GM19397 (cell line): ENCODE measurements around the gene MAPK8IP3.
"Not testable (repeated sequence)": the region's sequence is repeated elsewhere in the genome, so short reads cannot be mapped to it uniquely, and the experiment has no call there.

Source experiments
- ATAC-seq: cut with Tn5 transposase; IDR thresholded peaks from one replicate; pipeline ENCODE4 v1.9.1; 2021; ENCODE audit warnings: mild to moderate bottlenecking, moderate library complexity; ENCODE audit not compliant: unreplicated experiment

Gene MAPK8IP3

DNA sequence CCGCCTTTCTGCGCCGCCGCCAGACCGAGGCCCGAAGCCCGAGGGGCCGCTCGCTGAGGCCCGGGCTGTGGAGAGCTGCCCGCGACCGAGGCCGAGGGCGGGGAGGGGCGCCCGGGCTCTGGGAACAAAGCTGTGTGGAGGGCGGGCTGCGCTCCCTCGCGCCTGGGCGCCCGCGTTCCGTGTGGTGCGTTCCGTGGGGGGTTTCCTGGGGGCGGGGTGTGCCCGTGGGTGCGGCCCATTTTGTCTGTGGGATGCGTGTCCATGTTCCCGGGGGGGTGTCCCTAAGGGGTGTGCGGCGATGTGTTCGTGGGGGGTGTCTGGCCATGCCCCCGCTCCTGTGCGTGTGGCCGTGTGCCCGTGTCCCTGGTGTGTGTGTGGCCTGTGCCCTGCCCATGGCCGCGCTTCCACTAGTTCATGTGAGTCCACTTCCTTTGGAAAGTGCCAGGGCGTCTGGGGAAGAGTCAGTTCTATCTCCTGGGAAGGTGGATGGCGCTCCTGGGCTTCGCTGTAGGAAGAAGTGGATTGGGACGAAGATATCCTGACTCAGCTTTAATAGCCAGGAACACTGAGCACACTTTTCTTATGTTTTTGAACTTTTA is 27.4 kb upstream of the MAPK8IP3 start:
- peak; percentile 5 for ATAC-seq

DNA sequence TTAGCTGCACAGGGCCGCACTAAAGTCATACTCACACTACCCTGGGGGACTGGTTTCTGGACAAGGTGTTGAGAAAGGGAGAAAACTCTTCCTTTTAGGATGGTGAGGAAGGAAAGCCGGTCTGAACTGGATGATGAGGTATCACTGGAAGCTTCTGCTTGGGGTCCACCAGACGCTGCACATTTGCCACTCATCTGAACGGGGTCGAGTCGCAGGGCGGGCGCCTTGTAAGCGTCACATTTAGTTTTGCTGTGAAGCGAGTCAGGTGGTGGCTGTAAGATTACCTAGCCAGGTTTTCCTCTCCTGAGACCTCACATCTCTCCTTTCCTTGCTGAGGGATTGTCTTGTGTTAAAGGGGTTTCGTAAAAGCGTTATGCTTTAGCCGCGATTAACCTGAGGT is 25.6 kb upstream of the MAPK8IP3 start:
- ATAC-seq = no peak

DNA sequence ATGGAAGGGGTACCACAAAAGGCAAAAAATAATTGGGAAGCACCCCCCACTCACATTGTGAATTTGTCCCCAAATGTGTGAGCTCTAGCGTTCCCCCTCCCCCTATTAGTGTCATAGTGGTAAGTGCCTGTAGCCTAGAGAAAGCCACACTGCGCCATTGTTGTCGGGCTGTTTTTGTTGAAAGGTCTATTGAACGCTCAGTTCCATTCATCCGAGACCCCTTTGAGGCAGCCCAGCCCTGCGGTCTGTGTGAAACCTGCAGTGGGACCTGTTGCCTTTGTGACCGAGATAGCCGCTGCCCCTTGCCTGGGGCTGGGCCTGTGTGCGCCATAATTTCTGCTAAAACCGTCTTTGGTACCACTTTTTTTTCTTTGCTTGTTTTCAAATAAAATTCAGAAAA is 25.0 kb upstream of the MAPK8IP3 start:
- no peak for ATAC-seq

DNA sequence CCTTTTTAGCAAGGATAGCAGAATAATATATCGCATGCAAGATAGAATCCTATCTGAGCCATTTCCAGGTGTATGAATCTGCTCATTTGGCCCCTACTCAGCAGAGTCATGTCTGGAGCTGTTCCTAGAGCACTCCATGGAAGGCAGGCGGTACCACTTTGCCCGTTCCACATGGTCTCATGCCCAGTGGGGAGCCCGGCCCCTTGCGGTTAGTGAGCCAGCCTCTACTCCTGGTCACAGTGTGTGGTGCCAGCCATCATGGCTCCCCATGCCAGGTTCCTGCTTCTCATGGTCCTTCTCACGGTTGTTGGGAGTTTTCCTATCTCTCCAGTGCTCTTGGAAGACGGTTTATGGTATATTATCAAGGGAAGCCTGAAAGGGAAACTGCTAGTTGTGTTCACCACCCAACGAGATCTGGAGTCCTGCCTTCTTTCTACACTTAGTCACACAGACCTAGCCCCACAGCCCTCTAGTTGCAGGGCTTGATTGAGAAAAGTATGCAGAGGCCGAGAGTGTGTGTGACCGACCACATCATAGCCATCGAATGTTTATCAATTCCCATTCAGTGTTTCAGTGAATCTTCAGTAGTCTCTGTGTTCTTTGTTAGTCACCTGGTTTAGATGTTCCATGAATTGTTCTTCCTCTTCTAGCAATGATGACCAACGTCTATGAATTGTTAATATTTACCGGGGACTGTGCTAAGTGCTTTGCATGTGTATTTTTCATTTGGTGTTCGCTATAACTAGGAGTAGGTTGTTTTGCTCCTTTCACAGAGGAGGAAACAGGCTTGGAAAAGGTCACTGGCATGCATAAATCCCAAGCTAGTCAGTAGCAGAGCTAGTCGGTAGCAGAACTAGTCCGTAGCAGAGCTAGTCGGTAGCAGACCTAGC is 18.3 kb upstream of the MAPK8IP3 start:
- no peak for ATAC-seq

DNA sequence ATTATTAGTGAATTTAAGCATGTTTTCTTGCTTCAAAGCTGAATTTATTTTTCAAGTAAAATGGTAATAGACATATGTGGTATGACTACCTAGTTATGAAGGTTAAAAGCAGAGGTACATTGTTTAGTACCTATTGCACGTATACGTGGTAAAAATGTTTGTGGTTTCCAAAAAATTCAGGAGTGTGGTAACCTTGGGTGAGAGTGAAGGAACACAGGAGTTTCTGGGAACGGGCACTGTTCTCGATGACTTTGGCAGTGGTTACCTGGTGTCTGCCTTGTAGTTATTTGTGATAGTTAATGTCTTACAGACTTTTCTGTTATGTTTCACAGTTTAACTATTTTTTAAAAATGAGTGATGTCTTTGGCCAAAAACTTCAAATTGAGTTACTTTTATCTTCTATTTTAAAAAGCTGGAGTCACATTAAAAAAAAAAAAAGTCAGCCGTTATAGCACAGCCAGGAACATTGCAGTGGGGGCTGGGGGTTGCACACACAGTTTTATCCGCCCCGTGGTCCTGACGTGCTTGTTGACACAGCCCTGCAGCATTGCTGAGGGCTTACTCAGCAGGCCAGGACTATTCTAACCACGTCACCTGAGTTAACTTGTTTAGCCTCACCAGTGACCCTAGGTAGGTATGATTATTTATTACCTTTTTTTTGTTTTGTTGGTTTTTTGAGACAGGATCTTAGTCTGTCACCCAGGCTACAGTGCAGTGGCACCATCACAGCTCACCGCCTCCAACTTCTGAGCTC is 17.0 kb upstream of the MAPK8IP3 start:
- no peak for ATAC-seq

DNA sequence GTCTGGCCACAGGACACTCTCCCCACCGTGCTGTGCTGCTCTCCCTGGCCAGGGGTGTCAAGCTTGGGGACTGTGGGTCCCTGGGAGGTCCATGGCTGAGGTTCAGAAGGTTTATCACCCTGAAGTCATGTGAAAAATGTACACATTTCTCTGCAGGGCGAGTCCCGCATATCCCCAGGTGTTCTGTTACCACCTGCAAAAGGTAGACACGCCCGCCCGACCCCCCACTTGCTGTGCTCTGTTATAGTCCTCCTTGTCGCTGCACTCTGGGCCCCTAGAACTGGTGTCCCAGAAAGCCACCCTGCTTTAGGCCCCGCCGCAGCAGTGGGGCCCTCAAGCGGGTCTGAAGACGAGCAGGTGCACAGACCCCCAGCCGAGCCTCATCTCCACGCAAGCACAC is 16.1 kb upstream of the MAPK8IP3 start:
- no peak for ATAC-seq

DNA sequence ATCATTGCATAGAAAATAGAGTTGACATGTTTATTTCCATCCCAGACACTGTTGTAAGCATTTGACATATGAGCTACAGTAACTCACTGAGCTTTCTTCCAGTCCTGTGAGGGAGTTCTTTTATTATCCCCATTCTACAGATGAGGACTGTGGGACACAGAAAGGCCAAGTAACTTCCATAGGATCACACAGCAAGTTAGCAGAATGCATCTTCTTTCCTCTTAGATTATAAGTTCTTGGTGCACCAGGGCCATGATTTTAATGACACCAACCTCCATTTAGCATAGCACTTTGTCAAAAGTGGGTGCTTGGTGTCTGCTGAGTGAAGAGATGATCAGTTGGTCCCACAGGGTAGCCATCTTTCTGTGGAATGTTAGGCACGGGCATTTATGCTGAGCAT is 15.2 kb upstream of the MAPK8IP3 start:
- ATAC-seq = no peak

DNA sequence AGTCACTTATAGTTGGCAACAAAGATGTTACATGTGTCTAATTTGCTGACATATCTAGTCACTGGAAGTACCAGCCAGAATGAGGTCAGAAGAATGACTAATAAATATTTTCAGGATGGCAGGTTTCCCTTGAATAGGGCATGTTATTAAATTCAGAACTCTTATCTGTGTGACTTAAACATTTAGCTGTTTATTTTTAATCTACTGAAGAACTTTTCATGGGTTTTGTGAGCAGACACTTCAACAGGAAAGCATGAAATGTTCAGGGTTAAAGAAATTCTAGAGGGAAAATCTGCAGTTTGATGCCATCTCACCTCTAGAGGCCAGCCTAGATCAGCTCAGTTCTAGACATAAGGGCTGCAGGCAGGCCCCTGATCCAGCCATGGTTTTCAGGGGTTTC is 14.7 kb upstream of the MAPK8IP3 start:
- no peak for ATAC-seq

DNA sequence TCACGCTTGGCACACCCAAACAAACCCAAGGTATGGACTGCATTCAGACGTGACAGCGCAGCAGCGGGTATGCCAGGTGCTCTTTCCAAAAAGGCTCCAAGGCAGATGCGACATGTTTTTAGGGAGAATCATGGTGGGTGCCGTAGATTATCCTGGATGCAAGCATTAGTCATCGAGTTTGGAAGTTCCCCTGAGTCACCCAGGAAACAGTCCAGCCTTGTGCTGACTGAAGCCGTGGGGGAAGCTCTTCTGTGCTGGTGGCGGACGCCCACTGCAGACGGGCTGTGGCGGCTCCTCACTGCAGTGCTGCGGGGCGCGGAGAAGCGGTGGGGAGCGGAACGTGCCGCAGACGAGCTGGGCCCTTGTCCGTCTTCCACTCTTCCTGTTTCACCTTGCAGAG is 14.0 kb upstream of the MAPK8IP3 start:
- no peak for ATAC-seq

DNA sequence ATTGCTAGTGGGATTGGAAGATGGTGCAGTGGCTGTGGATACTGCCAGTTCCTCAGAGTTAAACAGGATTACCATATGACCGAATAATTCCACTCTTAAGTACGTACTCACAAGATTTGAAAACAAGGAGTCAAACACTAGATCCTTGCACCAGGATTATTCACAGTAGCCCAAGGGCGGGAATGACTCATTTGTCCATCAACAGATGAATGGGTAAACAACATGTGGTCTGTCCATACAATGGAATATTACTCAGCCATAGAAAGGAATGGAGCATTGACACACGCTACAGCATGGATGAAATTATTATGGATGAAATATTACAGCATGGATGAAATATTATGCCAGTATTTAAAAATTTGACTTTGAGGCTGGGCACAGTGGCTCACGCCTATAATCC is 9.1 kb upstream of the MAPK8IP3 start:
- ATAC-seq = no peak

DNA sequence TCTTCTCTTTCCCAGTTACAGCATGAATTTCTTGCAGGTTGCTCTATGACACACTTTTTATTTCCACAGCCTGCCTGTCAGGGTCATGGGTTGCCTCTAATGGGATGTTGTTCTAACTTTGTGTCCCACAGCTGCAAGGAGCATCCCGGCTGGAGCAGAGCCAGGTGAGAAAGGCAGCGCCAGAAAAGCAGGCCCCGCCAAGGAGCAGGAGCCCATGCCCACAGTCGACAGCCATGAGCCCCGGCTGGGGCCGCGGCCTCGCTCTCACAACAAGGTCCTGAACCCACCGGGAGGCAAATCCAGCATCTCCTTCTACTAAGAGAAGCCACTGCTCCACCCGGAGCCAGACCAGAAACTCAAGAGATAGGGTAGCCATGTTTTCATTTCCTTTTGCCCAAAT is 7.3 kb upstream of the MAPK8IP3 start:
- no peak for ATAC-seq

DNA sequence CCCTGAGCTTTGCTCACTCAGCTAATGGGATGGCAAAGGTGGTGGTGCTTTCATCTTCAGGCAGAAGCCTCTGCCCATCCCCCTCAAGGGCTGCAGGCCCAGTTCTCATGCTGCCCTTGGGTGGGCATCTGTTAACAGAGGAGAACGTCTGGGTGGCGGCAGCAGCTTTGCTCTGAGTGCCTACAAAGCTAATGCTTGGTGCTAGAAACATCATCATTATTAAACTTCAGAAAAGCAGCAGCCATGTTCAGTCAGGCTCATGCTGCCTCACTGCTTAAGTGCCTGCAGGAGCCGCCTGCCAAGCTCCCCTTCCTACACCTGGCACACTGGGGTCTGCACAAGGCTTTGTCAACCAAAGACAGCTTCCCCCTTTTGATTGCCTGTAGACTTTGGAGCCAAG is 5.7 kb upstream of the MAPK8IP3 start:
- ATAC-seq = no peak

DNA sequence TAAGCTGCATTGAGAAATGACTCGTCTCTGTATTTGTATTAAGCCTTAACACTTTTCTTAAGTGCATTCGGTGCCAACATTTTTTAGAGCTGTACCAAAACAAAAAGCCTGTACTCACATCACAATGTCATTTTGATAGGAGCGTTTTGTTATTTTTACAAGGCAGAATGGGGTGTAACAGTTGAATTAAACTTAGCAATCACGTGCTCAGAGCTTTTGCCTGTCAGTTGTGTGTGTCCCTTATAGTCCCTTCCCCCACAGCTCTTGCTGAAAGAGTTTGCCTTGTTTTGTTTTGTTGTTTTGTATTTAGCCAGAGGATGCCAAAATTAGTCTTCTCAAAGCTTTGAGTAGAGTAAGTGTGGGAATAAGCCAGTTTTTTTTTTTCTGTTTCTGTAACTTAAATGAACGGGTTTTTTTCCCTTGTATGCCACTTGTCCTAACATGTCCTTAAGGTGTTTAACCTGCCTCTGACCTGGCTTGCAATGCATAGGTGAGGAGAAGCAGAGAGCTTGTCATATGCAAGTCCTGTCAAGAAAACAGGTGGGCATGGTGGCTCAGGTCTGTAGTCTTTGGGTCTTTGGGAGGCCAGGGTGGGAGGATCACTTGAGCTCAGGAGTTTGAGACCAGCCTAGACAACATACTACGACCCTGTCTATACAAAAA is 4.6 kb upstream of the MAPK8IP3 start:
- no peak for ATAC-seq

DNA sequence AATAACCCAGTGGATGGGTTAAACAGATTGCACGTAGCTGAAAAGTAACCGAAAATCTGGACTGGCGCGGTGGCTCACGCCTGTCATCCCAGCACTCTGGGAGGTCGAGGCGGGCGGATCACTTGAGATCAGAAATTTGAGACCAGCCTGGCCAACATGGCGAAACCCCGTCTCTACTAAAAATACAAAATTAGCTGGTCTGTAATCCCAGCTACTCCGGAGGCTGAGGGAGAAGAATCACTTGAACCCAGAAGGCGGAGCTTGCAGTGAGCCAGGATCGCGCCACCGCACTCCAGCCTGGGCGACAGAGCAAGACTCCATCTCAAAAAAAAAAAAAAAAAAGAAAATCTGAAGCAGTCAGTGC is 689 bp upstream of the MAPK8IP3 start:
- ATAC-seq = not testable (repeated sequence)

DNA sequence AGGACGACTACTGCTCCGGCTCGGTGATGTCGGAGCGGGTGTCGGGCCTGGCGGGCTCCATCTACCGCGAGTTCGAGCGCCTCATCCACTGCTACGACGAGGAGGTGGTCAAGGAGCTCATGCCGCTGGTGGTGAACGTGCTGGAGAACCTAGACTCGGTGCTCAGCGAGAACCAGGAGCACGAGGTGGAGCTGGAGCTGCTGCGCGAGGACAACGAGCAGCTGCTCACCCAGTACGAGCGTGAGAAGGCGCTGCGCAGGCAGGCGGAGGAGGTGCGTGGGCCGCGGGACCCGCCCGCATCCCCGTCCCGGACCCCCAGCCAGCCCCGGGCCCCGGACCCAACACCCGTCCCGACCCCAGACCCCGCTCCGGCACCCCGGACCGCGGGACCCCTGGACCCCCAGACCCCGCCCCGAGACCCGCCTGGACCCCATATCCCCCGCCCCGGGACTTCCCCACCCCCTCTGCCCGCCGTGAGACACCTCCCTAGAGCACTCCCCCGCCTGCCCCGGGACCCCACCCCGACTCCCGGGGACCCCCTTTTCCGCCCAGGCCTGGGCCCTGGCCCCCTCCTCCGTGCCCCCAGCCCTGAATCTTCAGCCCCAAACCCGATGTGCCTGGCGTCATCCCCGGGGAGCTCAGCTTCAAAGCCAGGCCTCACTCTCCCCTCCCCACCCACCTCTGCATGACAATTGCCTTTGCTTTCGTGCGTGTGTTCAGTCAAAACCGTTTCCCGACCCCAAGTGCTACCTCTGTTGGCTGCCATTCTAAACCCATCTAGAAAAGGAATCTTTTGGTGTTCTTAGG is 594 bp downstream of the MAPK8IP3 start:
- peak; percentile 19 for ATAC-seq

DNA sequence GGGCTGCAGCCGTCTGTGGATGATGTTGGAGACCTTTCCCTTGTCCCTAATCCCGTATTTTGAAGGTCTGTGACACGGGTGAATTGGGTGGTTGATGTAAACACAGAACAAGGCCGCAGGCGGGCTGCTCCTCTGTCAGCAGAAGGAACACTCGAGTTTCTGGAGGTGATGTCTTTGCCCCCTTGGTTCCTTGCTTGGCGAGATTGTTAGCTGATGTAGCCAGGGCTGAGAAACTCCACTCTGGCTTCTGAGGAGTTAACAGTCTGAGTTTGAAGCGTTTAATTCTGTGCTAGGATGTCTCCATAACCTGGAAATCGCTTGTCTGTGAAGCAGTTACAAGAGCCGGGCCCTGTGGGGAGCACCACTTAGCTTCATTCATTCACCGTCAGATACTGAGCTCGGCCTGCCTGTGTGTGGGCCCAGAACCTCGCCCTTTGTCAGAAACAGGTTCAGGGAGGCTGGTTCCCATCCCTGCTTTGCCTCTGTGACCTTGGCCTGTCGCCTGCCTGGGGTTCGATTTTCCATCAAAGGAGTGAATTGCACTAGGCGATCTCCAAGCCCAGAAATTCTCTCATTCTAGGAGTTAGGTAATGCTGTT is 1.3 kb downstream of the MAPK8IP3 start:
- ATAC-seq = no peak

DNA sequence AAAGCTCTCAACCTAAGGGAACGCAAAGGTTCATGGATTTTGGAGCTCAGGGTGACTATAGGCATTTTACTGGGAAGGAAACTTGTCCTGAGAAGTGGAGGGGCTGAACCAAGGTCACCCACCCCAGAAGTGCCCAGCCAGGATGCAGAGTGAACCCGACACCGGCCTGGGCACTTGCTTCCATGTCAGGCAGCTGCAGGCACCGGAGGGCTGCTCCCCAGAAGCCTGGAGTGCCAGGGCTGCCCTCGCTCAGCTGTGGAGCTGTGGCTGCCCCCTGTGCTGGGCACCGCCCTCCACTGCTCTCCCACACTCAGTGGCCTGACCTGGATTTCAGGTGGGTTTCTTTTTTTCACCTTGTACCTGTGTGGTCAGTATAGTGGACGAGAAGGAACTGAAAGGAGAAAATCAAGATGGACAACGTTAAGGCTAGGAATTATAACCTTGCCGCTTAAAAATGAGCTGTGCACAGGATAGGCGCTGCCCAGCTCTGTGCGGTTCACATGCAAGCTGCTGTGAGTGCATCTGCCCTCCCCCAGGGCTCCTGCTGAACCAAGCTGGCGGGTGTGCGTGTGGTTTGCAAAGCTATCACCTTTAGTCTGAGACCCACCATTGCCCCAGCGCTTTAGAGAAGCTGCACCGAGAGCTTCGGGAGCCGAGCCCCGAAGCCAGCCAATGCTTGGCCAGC is 2.2 kb downstream of the MAPK8IP3 start:
- no peak for ATAC-seq

DNA sequence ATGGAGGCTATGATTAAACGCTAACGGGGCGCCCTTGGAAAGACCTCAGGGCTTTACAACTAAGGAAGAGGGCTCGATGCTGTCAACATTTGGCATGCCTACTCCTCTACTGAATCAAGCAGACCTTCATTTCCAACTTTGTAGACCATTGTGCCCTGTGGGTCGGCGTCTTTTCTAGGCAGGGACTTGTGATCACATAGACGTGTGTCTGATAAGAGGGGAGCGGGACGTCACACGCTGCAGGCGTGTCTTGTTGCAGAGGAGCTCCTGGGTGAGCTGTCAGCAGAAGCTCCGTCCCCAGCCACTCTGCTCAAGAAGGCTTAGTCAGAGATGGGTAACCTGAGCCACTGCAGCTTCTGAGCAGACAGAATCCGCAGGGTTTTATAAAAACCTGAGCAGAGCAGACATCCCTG is 2.8 kb downstream of the MAPK8IP3 start:
- ATAC-seq = no peak

DNA sequence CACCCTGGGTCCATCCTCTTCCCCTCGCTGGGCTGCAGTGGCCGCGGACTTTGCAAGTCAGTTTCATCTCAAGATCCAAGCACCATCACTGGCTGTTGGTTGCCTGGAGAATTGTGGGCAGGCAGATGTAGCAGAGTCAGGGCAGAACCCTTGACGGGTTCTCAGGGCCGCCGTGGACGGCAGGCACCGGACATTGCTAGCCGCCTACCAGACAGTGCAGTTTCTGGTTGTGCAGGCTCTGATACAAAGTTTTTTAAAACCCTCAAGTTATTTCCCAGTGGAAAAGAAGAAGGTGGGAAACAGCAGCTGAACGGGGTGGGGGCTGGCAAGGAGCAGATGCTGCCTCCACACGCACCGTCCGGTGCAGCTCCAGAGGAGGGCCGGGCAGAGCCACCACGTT is 3.4 kb downstream of the MAPK8IP3 start:
- no peak for ATAC-seq
